Fibroblast of skin of right quadriceps (primary cell): ENCODE results near the gene AP4S1.
"Not testable (repeated sequence)": the region's sequence is repeated elsewhere in the genome, so short reads cannot be mapped to it uniquely, and the experiment has no call there.

Experiments used
- DNase-seq: peaks from one replicate; pipeline ENCODE4 v3.0.0-alpha.2; 2013

AP4S1 gene

DNA sequence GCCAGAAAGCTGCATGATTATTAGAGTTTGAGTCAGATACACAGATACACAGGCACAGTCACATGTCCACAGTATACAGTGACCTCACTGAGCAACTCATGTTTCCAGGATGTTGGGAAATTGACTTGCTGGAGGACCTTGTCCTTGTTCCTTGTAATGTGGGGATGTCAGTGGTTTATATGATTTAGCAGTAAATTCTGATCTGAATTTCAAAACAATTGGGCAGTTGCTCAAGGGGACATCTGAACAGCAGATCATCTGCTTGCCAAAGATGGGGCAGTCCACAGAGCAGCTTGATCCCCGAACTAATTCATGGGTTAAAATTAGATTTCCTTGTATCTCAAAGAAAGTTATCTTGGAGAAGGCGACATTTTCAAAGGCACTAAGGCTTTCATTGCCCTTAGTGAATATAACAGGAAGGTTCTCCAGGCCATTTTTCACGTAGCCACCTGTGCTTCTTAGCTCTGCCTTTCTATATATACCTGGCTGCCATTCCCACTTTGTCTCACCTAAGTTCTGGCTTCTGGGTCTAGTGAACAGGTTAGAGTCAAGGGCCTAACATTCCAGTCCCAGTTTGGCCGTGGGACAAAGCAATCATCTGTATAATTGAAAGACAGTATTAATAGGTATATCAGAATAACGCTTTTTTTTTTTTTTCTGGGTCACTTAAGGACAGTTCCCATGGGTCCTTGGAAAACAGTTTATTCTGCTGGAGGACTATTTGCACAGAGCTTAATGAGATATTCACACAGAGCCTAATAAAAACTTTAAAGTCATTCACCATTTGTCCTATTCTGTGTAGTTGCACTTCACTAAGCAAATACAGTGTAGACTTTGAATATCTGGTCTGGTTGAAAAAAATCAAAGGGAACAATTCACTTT is 65.7 kb downstream of the AP4S1 start:
- DNase-seq: peak; percentile 82

DNA sequence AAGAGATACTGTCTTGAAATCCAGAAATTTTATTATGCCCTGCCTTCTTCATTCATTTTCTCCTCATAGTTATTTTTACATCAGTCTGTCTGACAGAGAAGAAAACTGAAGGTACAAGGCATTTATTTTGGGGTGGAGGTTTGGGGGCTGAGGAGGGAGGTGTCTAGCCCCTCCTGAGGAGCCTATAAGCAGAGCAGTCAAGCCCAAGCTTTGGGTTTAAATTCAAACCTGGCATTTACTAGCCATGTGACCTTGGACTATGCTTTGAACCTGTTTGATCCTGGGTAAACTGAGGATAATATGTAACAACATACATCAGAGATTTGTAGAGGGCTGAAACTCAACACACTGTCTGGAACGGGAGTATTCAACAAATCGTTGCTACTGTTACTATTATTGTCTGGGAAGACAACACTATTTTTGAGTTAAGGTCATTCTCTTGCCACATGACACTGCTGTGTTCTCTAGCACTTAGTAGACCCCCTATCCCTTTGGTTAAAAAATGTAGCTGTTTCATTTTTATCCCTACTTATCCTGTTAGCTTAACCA is 66.8 kb downstream of the AP4S1 start:
- DNase-seq: no peak

DNA sequence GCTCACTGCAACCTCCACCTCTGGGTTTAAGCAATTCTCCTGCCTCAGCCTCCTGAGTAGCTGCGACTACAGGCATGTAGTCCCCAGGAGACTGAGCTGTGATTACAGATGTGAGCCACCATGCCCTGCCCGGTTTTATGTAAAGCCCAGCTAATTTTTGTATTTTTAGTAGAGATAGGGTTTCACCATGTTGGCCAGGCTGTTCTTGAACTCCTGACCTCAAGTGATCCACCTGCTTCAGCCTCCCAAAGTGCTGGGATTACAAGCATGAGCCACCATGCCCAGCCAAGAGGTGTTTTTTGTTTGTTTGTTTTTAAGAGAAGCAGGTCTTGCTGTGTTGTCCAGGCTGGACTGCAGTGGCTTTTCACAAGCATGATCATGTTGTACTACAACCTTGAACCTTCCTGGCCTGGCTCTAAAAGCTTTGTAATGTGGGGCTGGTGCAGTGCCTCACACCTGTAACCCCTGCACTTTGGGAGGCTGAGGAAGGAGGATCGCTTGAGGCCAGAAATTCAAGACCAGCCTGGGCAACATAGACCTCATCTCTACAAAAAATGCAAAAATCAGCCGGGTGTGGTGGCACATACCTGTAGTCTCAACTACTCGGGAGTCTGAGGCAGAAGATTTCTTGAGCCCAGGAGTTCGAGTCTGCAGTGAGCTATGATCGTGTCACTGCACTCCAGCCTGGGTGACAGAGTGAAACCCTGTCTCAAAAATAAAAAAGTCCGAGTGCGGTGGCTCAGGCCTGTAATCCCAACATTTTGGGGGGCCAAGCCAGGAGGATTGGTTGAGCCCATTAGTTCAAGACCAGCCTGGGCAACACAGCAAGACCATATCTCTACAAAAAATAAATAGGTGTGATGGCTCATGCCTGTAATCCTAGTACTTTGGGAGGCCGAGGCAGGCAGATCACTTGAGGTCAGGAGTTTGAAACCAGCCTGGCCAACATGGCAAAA is 68.7 kb downstream of the AP4S1 start:
- not testable (repeated sequence) for DNase-seq

DNA sequence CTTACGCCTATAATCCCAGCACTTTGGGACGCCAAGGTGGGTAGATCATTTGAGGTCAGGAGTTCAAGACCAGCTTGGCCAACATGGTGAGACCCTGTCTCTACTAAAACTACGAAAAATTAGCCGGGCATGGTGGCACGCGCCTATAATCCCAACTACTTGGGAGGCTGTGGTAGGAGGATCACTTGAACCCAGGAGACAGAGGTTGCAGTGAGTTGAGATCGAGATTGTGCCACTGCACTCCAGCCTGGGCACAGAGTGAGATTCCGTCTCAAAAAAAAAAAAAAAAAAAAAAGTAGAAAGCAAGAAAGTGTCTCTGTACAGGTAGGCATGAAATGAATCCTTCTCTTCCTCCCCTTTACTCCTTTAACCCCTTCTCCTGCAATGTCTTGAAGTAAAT is 70.4 kb downstream of the AP4S1 start:
- DNase-seq: not testable (repeated sequence)

DNA sequence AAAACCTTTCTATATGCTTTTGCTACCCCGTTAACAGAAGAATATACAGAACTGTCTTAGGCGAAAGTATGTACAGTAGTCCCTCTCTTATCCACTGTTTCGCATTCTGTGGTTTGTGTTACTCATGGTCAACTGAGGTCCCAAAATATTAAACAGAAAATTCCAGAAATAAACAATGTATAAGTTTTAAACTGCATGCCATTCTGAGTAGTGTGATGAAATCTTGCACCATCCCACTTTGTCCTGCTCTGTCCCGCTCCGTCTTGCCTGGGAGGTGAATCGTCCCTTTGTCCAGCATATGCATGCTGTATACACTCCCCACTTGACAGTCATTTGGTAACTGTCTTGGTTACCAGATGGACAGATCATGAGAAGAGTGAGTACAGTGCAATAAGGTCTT is 70.8 kb downstream of the AP4S1 start:
- peak; percentile 60 for DNase-seq

DNA sequence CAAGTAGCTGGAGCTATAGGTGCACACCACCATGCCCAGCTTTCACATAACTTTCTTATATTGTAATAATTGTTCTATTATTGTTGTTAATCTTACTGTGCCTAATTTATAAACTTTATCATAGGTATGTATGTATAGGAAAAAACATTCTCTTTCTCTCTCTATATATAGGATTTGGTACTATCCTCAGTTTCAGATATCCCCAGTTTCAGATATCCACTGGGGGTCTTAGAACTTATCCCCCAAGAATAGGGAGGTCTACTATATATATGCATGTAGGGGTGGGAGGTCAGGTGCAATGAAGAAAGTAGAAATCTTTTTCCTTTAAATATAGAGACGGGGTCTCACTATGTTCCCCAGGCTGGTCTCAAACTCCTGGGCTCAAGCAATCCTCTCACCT is 71.6 kb downstream of the AP4S1 start:
- DNase-seq: no peak

DNA sequence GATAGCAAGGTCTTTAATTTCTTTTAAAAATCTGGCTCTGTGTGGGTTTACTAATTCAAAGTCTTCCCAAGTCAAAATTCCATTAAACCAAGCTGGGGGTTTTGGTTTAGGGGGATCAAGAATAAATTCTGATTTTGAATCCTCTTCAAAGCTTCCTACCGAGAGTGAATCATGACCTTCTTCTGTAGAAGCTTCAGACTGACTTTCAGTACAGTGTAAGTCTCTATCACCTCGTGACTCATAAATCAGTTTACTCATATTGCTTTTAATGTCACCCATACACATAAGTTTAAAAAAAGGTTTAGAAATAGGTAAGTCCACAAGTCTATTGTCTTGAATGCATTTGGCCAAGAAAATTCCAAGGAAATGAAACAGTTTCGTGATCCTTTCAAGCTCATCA is 81.3 kb downstream of the AP4S1 start:
- no peak for DNase-seq

DNA sequence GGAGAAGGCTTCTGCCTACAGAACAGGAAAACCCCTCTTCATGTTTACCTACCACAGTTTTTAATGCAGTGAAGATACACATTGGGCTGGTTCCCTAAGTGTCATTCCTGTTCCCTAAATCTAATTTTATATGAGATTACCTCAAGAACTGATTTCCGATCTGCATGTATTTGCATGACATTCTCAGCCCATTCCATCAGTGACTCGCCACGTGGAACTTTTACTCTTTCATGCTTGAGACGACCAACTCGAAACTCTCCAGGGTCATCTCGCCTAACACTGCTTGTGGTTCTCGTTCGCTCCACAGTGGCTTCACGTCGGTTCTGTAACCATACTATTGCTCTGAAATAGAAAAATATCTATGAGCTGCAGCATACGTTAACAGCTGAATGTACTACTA is 83.8 kb downstream of the AP4S1 start:
- no peak for DNase-seq

DNA sequence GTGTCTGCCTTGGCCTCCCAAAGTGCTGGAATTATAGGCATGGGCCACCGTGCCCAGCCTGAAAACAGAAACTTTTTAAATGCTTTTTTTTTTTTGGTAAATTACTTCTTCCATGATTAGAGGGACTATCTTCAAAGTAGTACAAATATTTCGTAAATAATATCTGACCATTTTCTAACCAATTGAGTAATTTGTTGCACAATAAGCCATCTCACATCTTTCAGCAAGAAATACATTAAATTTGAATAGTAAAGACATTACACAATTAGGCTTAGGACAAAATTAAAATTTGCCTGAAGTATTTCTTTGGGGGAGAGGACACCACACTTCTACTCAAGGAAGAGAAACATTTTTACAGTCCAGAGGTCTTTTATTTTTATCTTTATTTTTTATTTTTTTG is 85.4 kb downstream of the AP4S1 start:
- no peak for DNase-seq

DNA sequence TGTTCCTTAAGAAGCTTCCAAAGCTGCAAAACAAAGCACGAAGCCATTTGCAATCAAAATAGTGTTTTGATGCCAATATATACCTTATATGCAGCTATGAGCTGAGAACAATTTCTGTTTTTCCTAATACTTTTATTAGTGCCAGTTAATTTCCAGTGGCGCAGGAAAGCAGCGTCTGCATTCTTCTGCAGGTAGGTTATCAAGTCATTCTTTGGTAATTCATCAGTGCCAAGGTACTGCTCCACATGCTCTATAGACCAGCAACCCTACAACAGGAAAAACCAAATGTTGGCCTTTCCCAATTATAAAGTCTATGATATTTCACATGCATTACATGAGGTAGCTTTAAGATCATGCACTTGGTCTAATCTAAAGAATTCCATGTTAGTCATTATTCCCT is 88.3 kb downstream of the AP4S1 start:
- no peak for DNase-seq

DNA sequence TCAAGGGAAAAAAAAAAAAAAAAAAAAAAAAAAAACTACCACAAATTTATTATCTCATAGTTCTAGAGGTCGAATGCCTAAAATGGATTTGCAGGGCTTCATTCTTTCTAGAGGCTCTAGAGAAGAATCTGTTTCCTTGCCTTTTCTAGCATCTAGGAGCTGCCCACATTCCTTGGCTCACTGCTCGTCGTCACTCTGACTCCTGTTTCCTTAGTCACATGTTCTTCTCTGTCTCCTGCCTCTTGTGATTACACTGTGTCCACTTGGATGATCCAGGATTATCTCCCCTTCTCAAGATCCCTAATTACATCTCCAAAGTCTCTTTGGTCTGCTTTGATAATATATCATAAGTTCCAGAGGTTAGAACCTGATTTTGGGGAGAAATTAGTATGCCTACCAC is 93.4 kb downstream of the AP4S1 start:
- DNase-seq: no peak

DNA sequence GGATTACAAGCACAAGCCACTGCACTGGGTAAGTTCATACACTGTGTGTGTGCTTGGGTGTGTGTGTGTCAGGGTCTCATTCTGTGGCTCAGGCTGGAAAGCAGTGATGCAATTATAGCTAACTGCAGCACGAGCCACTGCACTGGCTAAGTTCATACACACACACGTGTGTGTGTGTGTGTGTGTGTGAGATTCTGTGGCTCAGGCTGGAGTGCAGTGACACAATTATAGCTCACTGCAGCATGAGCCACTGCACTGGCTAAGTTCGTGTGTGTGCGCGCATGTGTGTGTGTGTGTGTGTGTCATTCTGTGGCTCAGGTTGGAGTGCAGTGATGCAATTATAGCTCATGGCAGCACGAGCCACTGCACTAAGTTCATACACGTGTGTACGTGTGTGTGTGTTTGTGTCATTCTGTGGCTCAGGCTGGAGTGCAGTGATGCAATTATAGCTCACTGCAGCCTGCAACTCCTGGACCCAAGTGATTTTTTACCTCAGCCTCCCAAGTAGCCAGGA is 96.7 kb downstream of the AP4S1 start:
- DNase-seq: peak; percentile 4

DNA sequence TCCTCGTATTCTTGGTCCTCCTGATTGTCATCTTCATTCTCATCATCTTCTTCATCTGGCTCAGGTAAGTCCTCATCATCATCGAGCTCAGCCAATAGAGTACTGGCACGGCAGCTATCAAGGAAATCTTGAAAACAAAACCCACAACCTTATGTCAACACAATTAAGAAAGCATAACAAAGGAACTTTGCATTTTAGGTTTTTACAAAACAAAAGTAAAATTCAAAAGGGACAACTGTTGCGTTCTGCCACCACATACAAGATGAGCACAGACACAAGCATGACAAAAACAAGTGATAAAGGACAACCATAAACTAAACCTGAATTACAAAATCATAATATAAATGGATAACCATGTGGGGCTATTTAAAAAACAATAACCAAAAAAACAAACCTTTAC is 97.5 kb downstream of the AP4S1 start:
- no peak for DNase-seq

DNA sequence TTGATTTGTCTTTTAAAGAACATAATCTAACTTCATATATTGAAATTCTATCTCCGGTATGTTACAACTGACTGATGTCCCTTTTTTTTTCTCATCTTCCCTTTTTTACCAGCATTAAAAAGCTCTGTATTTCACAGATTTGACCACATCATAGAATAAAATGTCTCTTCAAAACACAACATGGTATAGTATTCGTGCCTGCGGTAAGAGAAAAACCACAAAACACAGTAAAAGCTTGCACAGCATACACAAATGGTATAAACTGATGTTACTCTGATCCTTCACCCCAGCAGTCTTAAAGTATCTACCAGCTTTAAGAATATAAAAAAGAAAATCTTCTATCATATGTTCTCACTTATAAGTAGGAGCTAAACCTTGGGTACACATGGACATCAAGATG is 98.7 kb downstream of the AP4S1 start:
- peak; percentile 61 for DNase-seq

DNA sequence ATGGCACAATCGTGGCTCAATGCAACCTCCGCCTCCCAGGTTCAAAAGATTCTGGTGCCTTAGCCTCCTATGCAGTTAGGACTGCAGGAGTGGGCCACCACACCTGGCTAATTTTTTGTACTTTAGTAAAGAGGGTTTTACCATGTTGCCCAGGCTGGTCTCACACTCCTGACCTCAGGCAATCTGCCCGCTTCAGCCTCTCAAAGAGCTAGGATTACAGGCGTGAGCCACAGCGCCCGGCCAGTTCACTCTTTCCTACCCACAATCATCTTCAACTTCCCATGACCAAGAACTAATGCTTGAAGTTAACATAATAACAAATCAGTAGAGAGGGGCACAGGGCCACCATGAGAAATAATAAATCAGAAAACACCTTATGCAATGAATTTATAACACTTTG is 99.8 kb downstream of the AP4S1 start:
- no peak for DNase-seq

DNA sequence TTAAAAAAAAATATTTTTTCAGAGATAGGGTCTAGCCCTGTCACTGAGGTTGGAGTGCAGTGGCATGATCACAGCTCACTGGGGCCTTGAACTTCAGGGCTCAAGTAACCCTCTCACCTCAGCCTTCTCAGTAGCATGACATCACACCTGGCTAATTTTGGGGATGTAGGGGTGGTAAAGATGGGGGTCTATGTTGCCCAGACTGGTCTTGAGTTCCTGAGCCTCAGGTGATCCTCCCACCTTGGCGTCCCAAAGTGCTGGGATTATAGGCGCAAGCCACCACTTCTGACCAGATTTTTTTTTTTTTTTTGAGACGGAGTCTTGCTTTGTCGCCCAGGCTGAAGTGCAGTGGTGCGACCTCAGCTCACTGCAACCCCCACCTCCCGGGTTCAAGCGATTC is 101.2 kb downstream of the AP4S1 start:
- no peak for DNase-seq

DNA sequence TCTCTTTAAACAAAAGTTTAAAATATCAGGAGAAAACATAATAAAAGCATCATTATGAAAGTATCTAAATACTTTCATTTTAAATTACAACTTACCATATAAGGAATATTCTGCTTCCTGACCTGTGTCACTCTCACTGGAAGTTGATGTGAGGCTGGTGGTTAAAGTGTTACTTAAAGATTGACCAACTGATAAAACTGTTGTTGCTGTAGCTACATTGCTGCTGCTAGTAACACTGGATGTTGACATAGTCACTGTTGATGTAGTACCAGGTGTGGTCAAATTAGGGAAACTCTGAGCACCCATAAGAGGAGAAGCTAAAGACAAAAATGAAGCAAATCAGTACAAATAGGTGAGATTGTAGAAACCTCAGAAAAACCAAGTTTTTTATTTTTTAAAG is 102.2 kb downstream of the AP4S1 start:
- no peak for DNase-seq

DNA sequence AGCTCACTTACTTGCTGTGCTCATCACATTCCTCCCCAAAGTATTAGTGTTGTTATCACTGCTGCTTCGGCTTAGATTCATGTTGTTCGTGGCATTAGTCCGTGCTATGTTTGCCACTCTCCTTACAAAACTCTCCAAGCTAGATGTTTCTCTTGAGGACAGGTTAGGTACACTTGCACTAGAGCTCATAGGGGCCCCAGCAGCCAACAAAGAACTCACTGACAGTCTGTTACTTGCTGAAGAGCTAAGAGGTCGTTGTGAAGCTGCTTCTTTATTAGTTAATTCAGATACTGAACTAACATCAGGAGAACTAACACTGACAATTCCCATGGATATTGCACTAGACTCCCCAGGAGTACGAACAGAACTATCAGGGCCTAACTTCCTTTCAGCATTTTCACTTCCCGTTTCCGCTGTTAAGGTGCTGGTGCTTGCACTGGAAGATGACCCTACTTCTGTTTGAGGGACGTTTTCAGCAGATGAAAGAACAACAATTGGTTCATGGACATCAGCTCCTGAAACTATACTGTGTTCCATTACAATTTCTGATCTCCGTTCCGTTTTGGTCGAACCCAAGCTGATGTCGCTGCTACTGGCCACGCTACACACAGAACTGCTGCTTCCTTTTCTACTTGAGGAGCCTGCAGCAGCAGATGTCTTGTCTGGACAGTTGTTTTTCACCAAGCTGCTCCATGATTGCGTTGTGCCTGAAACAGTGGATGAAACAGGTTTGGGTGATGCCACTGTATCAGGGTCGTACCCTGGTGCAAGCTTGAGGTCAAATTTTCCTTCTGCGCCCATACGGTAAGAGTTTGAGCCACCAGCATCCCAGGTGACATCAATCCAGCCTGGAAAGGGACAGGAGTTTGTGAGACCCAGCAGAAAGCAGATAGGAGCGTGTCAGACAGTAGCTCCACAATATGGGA is 103.4 kb downstream of the AP4S1 start:
- no peak for DNase-seq

DNA sequence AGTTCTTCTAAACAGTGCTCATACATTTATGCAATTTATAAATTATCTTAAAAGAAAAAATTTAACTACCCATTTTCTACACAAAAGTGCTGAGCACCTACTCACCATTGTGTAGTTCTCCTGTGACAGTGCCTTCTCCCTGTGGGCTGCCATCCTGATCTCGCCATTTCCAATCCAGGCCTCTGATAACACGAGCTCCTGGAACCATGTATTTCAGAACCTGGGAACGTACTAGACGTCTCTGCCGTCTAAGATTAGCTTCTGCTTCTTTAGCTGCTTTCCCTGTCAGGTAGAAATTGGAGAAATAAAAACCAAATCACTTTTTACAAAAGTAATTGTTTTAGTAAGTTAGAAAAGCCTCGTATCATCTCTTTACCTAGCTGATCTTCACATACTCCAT is 107.7 kb downstream of the AP4S1 start:
- no peak for DNase-seq

DNA sequence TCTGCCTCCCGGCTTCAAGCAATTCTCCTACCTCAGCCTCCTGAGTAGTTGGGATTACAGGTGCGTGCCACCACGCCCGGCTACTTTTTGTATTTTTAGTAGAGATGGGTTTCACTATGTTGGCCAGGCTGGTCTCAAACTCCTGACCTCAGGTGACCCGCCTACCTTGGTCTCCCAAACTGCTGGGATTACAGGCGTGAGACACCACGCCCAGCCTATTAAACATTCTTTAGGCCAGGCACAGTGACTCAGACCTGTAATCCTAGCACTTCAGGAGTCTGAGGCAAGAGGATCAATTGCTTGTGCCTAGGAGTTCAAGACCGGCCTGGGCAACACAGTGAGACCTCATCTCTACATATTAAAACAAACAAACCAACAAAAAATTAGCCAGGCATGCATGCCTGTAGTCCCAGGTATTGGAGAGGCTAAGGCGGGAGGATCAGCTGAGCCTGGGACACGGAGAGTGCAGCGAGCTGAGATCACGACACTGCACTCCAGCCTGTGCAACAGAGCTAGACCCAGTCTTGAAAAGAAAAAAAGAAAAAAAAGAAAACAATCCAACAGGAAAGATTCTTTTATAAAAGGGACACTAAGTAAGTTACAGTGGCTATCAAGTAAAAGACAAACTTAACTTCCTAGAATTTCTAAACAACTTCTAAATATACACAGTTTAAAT is 111.9 kb downstream of the AP4S1 start:
- DNase-seq: no peak

DNA sequence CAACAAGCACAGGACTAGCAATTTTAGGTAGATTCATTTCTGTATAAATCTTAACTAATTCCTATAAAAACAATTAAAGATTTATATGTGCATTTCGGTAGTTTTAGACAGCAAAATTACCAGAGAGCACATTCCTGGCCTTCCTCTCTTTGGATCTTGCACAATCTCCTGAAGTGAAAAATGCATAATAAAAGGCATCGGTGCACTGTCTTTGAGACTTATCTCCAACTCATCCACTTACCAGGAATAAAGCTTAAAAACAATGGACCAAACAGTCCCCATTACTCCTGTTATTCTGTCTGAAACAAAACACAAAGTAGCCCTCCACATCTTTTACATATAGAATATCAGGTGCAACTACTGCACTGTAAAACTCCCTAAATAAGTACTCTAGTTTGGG is 112.9 kb downstream of the AP4S1 start:
- no peak for DNase-seq
